NCI-H82 (cell line): Measurements from ENCODE around the gene LIPJ.

ENCODE experiments used
- DNase-seq: peaks from one replicate; lab custom pipeline; 2025; lab: John Stamatoyannopoulos, UW

The LIPJ gene, protein sequence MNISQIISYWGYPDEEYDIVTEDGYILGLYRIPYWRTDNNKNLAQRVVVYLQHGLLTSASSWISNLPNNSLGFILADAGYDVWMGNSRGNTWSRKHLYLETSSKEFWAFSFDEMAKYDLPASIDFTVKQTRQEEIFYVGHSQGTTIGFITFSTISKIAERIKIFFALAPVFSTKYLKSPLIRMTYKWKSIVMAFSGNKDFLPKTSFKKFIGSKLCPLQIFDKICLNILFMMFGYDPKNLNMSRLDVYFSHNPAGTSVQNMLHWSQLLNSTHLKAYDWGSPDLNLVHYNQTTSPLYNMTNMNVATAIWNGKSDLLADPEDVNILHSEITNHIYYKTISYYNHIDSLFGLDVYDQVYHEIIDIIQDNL

DNA sequence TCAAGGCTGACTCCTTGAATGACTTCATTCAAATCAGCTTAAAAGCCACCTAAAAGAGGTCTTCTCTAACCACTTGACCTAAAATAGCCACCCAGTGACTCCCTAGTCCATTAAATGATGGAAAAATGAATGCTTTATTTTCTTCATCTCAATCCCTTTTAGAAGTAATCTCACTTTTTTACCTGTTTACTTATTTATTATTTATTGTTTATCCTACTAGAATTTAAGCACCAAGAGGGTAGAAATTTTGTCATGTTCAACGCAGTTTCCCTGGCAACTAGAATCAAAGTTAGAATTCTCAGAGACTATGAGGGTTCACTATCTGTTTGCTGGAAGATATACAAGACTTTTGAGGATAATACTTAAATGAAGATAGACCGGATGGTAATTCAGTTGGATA, at the start of gene LIPJ:
Gene LIPJ, plus strand, starts transcription at position 301 of the 400 bp plus-strand sequence. CDS start 3,926 bp downstream, outside the sequence.
- no peak for DNase-seq

DNA sequence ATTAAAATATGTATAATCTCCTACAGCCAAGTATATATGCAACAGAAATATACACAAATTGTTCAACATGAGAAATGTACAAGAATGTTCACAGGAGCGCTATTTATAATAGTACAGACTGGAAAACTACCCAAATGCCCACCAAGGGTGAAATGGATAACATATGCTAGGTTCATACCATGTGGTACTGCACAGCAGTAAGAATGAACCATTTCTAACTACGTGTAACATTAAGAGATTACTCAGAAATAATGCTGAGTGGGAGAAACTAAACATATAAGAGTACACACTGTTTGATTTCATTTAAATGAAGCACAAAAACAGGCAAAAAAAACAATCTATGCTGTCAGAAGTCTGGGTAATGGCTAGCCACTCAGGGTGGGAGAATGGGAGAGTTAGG, 49.2 kb upstream of the LIPJ start:
- no peak for DNase-seq

DNA sequence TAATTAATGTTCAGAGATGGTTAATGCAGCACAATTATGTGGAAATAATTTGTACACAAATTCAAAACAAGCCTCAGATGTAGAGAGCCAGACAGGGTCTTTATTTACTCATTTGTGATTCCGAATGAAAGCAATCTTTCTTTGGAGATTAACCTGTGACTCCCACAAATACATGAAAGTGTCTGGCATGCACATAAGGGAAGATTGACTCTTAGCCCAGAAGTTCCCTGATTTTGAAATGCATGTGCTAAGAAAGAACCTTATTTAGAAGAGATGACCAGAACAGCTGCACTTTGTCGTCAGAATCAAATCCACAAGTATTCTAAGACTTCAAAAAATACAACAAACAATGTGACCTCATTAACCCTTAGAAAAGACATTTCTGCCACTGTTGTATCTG, 48.5 kb upstream of the LIPJ start:
- no peak for DNase-seq

DNA sequence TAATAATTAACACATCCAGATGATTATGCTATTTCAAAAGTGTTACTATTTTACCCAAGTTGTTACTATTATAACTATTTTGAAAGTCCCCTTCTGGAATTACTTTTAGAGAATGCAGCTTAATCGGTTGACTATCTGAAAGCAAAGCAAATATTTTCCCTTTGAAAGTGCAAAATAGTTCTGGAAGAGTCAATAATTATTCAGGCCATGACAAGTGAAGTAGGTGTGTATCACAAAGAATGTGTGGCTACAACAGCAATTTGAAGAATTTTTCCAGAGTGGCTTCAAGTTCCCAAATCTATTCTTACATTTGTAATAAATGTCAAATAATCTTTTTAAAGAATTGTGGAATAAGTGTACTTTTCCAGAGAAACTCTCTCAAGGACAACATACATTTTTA, 46.2 kb upstream of the LIPJ start:
- no peak for DNase-seq

DNA sequence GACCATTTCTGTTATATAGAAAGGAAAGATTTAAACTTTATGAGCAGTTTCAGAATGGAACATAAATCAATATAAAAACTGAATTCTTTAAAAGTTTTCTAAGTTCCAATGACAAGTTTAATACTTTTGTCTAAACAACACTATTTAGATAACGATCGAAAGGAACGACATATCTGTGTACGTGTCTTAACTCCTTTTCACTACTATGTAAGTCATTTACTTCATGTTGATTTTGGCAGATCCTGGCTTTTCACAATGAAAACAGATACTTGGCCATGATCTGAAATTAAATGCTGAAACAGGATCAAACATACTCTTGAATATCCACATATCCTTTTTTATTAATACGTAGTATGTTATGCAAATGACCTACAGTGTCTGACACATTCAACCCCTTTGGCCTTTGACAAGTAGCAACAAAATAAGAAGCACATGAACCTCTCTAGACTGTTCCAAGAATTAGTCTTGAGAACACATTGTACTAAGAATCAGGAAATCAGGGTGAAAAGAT, 45.4 kb upstream of the LIPJ start:
- DNase-seq = no peak

DNA sequence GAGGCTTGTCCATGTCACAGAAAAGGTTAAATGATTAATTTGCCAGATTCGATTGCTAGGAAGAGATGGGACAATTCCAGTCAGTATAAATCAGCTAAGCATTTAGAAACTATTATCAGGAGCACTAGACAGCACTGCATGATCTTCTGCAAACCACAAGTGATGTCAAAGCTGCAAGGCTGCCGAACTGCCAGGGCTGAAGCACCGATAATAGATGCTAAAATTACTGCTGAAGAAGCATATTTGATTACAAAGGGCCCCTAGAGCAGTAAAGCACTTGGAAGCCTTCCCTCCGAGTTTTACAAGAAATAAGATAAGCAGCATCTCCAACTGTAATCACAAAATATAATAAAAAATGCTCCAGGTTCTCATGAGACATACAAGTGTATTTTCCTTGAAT, 44.0 kb upstream of the LIPJ start:
- DNase-seq = no peak

DNA sequence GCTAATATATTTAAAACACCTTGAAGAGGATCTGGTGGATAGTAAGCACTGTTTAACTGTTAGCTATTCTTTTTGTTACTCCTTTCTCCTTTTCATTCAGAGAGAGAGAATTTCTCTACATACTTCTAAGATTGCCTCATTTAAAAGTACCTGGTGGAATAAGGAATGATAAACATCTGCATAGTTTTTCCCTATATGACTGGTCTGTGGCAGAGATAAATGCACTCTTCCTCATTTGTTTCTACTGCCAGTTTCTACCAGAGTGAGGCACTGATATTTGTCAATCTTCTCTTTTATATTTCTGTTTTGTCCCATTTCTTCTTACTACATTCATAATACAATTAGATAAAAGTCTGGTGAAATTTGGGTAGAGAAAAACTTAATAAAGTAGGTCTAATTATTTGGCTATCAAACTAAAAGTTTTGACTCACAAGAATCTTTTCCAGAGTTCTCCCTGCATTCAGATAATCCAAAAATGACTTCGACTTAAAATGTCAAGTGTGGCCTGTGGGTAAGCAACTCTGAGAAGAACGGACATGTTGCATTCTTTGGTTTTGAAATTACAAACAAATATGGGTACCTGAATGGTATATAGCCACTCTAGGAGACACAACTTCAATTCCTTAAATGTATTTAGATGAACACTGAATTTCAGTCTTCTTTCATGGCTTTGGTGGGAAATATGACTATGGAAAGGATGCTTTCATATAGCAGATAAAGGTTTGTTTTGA, 42.3 kb upstream of the LIPJ start:
- DNase-seq = no peak

DNA sequence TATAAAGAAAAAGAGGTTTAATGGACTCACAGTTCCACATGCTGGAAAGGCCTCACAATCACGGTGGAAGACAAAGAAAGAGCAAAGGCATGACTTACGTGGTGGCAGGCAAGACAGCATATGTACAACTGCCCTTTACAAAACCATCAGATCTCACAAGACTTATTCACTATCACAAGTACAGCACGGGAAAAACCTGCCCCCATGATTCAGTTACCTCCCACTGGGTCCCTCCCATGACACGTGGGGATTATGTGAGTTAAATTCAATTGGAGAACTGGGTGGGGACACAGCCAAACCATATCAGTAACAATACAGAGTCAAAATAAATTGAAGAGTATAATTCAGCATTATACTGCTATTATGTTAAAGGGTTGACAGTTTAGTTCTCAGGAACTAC, 41.2 kb upstream of the LIPJ start:
- DNase-seq = peak; percentile 5

DNA sequence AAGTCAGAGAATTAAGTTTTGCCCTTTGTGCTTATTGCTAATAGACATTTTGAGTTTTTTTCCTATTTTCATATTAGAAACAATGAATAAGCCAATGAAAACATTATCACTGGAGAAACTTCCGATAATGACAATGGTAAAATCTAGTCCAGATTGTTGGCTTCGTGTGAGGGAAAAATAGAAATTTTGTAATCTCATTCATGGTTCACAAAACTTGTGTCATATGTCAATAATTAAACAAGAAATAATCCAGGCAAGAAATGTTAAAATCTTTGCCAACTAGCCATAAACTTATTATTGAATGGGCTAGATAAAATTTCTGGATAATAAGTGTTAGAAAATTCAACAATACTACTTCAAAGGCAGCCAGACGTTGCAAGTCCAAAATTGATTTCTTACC, 40.1 kb upstream of the LIPJ start:
- DNase-seq = no peak

DNA sequence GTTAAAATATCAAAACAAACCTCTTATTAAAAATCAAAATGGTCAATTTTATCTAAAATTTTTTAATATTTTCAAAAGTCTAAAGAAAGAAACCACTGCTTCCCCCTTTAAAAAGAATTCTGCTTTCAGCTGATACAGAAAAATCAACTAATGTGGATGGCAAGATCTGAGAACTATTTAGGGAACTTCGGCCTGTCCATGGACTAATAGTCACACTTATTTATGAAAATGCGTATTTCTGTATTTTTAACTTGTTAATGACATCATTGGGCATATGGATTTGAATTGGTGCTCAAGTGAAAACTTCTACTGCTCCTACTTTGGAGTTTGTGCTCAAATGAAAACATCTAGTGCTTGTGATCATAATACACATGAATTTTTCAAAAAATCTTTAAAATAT, 35.3 kb upstream of the LIPJ start:
- DNase-seq = no peak

DNA sequence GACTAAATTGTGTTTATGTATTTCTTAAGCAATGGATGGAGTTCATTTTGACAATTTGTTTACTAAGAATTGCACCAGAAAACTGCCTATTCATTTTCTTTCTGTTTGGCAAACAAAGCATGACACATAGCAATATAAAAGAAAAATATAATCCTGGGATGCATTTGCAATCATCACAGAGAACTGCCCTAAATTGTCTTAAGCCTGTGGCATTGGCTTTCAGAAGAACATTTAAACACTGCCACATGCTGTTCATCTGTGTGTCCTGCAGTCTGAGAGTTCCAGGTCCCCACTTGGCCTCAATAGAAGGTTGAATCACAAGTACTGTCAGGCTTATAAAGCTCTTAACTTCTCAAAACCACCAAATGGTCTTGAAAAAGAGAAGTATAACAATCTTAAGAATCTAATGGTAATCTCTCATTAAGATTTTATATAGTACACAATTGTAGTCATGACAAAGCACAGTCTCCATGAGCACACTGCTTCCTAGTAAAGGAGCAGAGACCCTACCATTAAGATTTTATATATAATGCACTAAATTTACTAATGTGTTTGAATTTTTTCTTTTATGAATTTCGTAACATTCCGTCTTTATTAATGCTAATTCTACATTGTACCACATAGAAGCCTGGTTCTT, 33.3 kb upstream of the LIPJ start:
- DNase-seq = peak; percentile 74

DNA sequence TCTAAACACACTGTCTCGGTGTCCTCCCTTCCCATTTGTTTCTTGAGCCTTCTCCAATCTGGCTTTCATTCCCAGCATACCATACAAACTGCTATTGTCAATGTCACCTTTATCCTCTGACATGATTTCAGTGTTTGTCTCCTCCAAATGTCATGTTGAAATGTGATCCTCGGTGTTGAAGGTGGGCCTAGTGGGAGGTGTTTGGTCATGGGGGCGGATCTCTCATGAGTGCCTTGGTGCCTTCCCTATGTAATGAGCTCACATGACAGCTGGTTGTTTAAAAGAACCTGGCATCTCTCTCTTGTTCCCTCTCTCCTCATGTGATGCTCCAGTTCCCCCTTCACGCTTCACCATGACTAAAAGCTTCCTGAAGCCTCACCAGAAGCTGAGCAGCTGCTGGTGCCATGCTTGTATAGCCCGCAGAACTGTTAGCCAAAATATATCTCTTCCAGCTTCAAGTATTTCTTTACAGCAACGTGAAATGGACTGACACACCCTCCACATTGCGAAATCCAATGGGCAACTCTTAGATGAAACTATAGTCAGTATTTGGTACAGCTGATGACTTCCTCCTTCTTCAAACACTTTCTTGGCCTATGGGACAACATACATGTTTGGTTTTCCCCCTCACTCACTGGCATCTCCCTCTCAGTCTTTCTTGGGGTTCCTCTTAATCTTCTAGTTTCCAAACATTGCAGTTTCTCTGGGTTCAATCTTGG, 31.2 kb upstream of the LIPJ start:
- peak; percentile 2 for DNase-seq

DNA sequence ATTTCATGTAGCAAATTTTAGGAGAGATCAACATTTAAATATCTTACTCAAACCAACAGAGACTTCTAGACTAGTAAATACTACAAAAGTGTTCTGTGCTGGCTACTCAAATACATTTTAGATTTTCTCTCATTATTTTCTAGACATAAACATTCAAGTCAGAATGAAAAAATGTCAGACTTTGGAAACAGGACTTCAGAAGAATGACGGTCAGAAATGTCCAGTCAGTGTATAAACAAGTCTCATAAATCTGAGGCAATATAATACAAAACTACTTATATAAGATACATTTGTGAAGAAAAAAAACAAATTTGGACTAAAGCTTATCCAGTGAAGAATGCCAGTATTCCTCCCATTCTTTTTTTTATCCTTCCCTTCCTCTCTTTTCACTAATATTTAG, 29.3 kb upstream of the LIPJ start:
- no peak for DNase-seq

DNA sequence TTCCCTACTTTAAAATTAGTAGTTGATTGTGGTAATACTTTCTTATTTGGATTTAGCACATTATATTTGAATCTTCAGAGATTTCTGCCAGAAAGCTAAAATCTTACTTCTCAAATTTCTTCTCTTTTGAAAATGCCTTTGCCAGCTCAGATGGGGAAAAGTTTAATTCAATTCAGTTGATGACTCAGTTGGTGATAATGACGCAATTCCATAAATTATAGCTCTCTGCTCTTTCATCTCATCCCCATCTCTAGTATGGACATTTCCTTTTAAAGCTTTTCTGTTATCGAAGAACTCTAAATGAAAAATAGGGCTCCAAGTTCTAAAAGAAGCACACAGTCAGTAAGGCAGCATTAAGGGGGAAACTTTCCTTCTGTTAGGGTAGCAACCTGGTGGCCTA, 28.9 kb upstream of the LIPJ start:
- no peak for DNase-seq

DNA sequence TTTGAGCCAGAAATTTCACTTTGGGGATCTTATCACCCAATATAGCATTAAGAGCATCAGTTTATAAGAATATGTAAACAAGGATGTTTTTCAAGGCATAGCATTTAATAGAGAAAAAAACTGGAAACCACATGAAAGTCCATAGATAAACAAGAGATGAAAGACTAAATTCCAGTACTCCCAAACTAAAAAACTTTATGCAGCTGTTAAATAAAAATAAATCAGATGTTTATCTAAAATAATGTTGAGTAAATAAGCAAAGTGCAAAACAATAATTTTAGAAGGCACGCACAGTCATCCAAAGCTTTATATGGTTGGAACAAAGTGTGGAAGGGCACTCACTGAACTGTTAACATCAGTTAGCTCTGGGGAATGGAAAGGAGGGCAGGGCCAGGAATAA, 24.4 kb upstream of the LIPJ start:
- no peak for DNase-seq

DNA sequence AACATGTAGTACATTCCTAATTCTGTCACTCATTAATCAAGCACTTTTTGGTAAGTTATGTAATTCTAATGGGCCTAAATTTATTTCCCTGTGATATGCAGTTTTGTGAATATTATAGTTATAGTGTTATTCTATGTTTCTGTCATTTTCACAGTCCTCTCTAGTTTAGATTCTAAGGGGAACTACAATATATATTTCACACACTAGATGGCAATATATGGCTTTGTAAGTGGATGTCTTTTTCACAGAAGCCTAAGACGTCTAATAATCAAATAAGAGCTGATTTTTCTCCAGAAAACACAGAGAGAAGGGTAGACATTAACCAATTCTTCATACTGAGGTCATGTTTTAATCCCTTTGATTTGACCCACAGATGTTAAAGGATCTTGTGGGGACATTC, 21.5 kb upstream of the LIPJ start:
- DNase-seq = peak; percentile 25

DNA sequence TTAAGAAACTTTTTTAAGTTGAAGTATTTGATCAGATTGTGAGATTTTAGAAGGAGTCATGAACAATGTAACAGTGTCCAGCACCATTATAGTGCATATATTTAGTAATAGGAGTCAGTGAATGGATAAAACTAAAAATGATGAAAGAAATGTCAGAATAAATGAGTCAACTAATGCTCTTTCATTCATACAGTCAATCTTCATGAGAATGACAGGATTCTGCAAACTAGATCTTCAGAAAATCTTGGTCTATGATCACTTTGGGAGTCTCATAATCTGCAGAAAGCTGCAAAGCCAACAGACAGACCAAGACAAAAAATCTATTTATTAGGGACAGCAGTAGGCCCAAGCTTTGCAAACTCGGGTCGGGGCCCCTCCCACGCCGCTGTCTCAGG, 4.2 kb upstream of the LIPJ start:
- DNase-seq = no peak

DNA sequence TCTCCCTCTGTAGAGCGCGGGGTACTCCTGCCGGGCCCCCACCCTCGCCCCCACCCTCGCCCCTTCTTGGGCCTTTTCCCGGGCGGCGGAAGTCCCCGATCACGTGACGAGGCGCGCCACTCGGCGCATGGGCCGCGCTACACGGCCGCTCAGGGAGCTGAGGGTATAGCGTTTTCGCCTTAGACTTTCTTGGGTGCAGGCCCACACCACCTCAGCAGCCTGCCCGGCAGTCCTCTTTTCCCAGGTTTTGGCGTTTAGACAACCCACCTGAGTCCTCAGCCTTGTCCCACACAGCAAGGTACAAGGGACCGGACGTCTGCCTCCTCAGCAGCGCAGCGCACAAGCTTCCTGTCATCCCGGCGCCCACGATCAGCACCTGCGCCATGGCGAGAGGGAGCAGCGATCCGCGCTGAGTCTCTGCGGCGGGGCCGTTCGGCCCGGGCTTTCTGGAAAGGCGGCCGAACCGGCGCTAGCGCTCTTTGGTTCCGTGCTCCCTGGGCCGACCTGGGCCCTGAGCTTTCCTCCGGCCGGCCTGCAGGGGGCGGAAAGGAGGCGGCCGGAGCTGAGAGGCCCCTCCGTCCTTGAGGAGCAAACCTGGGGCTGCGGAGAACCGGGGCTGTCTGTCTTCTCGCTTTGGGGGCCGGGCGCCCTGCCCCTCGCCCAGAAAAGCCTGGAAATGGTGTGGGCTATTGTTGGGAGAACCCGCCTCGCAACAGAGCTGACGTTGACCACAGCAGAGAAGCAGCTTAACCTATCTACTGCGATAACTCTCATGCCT, 3.6 kb upstream of the LIPJ start, which contains the start of gene RNLS:
Gene RNLS, minus strand, starts transcription at position 513 of the 778 bp plus-strand sequence.
- no peak for DNase-seq

DNA sequence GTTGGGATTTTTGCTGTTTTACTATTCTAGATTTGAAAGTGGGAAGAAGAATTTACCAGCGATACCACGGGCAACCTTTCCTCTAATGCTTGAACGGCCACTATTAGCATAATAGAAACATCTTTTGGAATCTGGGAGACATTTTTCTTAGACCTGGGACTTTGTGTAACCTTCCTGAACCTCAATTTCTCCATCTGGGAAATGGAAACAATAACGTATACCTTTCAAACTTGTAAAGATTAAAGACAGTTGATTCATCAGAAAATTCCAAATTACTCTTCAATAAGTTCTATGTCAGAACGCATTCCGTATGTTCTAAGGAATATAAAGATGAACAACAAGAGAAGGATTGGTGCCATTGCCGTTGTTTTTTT, 3.0 kb upstream of the LIPJ start:
- DNase-seq = no peak

DNA sequence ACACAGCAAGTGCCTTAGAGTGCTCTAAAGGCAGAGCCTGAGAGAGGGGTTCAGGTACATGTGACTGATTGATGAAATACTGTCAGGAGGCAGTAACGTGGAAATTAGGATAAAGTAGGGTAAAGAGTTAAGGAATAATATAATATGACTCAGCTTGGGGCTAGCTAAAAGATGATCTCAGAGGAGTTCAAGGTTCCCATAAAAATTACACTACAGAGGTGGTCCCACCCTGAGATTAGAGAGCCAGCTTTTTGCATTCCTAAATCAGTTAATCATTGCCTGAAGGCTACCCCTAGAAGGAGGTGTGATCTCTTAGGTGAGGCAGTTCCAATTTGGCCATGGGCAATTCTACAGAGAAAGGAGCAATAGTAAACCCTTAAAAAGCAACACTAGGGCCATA, 5.8 kb downstream of the LIPJ start:
- no peak for DNase-seq

DNA sequence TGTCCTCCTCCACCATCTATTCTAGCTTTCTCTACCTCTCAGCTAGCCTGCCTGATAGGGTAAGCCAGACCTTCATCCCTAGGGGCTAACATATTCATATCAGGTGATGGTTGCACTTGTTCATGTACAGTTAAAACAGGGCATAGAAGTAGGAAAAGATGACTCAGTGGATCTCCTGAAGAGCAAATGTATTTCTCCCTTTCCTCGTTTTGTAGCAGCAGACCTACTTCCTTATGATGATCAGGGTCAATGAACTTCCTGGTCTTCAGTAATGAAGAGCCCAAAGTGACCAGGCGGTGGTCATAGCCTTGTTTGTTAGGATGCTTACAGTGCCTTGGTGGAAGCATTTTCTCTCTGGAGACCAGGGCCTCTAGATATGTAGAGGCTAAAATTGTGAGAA, 6.3 kb downstream of the LIPJ start:
- DNase-seq = no peak

DNA sequence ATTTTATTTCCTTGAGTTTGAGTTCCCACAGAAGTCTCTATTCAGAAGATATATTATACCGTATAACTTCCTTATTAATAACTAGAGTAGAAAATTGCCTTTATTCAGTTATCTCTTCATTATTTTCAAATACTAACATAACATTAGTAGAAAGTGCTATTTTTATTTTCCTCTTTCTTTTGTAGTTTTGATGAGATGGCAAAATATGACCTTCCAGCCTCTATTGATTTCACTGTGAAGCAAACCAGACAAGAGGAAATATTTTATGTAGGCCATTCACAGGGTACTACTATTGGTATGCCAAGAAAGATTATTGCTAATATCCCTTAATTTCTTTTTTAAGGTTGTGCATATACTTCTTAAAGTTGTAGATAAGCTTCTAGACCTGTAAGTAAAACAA, 7.9 kb downstream of the LIPJ start:
- no peak for DNase-seq
